ENCODE data around the gene PITX1. TPM values are rescaled to one million over a fixed set of nuclear protein-coding genes. Genes with fewer than 3 reads are reported as not detected.

The PITX1 gene
- total RNA-seq, 1 experiment from 2014 or later, result 31.0 TPM

GRCh38 chr5:135010502-135011354, 23.3 kb downstream of the PITX1 start:
- CTCF ChIA-PET, result no interaction called here
- Histone ChIP-seq H3K9ac (ENCODE audit: low read length) (no peak overlapping the region), H3K79me2 (ENCODE audit: insufficient read depth, low read length) (no peaks in the 10 kb centered on the region), H2AFZ (ENCODE audit: low read depth, low read length, poor library complexity, severe bottlenecking) (no peak overlapping the region), H4K20me1 (ENCODE audit: insufficient read depth) (no peaks in the 10 kb centered on the region), H3K4me1 (ENCODE audit: control insufficient read depth in 1 of 2, insufficient read depth in 2 of 2, low read length in 2 of 2) (no peaks in the 10 kb centered on the region), H3K9me2 (ENCODE audit: insufficient read depth) (no peaks in the 10 kb centered on the region), H3K27ac (ENCODE audit: low read depth, low read length) (no peak overlapping the region), H3K4me2 (ENCODE audit: low read length) (no peak overlapping the region), H3K36me3 (ENCODE audit: control insufficient read depth in 1 of 2, insufficient read depth in 2 of 2, low read length in 2 of 2) (no peaks in the 10 kb centered on the region), H3K4me3 (replicated peaks in 1 of 2; ENCODE audit: low read depth in 1 of 2, low read length in 2 of 2) (no peak overlapping the region), H3K9me3 (ENCODE audit: control insufficient read depth in 1 of 2, insufficient read depth in 1 of 2, low read depth in 1 of 2, low read length in 2 of 2) (no peaks in the 10 kb centered on the region), H3K27me3 (ENCODE audit: insufficient read depth, low read length) (no peaks in the 10 kb centered on the region)
- intact Hi-C loops (cut with micrococcal nuclease), result loop anchor here (1.0 kb wide), 1 partner anchor 181 kb away; no protein-coding TSS in a partner anchor
- no TSS peak for BruUV-seq (replicated peaks)
- RAD21 ChIA-PET (ENCODE audit: low non-redundant PET in 1 of 2, low total read pairs in 2 of 2, uncharacterized antibody in 2 of 2, unreplicated experiment in 2 of 2), result no interaction called here
- DNase-seq (ENCODE audit: low read depth, low spot score) (no peak), ATAC-seq (peak; percentile 58; the same call in 1 of the 2 replicates)
- TF ChIP-seq SP1 (IDR thresholded peaks at IDR 0.05; ENCODE audit: low read depth), result no peak
- no peak for TF ChIP-seq TCF7L2 (IDR thresholded peaks at IDR 0.05; ENCODE audit: borderline replicate concordance, extremely low read depth, insufficient read depth, insufficient read length)
- TF ChIP-seq POLR2A (IDR thresholded peaks at IDR 0.05; ENCODE audit: borderline replicate concordance, extremely low read depth, insufficient read depth, insufficient read length), result no peak
- TF ChIP-seq, protein P1, sequence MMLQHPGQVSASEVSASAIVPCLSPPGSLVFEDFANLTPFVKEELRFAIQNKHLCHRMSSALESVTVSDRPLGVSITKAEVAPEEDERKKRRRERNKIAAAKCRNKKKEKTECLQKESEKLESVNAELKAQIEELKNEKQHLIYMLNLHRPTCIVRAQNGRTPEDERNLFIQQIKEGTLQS (IDR thresholded peaks at IDR 0.05), result no peak
- no peak for TF ChIP-seq EZH2 (IDR thresholded peaks at IDR 0.05)
- peak; percentile 67 for TF ChIP-seq RAD21 (IDR thresholded peaks at IDR 0.05; ENCODE audit: low read depth)
- no peak for TF ChIP-seq EGR1 (IDR thresholded peaks at IDR 0.05; ENCODE audit: low read depth)
- TF ChIP-seq YY1 (IDR thresholded peaks at IDR 0.05; ENCODE audit: extremely low read depth, insufficient replicate concordance, low read depth, low read length), result no peak
- TF ChIP-seq CTCF (IDR thresholded peaks at IDR 0.05 in 2 of 3, conservative IDR thresholded peaks at IDR 0.05 in 1 of 3; ENCODE audit: borderline replicate concordance in 1 of 3, insufficient read depth in 1 of 3, low read depth in 2 of 3, low read length in 2 of 3), result peak; percentile 33 to 58 (median 39); a peak in 5 of 6 replicates
- no peak for TF ChIP-seq POLR2AphosphoS5 (IDR thresholded peaks at IDR 0.05; ENCODE audit: low read depth, low read length)
- no peak for TF ChIP-seq SIN3A (IDR thresholded peaks at IDR 0.05; ENCODE audit: low read depth)
- TF ChIP-seq CEBPB (IDR thresholded peaks at IDR 0.05; ENCODE audit: low read depth), result no peak
- TF ChIP-seq SRF (IDR thresholded peaks at IDR 0.05; ENCODE audit: low read depth), result no peak
- TF ChIP-seq, protein P2, sequence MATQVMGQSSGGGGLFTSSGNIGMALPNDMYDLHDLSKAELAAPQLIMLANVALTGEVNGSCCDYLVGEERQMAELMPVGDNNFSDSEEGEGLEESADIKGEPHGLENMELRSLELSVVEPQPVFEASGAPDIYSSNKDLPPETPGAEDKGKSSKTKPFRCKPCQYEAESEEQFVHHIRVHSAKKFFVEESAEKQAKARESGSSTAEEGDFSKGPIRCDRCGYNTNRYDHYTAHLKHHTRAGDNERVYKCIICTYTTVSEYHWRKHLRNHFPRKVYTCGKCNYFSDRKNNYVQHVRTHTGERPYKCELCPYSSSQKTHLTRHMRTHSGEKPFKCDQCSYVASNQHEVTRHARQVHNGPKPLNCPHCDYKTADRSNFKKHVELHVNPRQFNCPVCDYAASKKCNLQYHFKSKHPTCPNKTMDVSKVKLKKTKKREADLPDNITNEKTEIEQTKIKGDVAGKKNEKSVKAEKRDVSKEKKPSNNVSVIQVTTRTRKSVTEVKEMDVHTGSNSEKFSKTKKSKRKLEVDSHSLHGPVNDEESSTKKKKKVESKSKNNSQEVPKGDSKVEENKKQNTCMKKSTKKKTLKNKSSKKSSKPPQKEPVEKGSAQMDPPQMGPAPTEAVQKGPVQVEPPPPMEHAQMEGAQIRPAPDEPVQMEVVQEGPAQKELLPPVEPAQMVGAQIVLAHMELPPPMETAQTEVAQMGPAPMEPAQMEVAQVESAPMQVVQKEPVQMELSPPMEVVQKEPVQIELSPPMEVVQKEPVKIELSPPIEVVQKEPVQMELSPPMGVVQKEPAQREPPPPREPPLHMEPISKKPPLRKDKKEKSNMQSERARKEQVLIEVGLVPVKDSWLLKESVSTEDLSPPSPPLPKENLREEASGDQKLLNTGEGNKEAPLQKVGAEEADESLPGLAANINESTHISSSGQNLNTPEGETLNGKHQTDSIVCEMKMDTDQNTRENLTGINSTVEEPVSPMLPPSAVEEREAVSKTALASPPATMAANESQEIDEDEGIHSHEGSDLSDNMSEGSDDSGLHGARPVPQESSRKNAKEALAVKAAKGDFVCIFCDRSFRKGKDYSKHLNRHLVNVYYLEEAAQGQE (IDR thresholded peaks at IDR 0.05; ENCODE audit: low read depth), result no peak
- no peak for TF ChIP-seq EZH2phosphoT487 (IDR thresholded peaks at IDR 0.05; ENCODE audit: borderline replicate concordance)
- TF ChIP-seq JUND (IDR thresholded peaks at IDR 0.05), result no peak
- TF ChIP-seq ZFX (IDR thresholded peaks at IDR 0.05), result no peak
- TF ChIP-seq ELF1 (IDR thresholded peaks at IDR 0.05; ENCODE audit: borderline replicate concordance, low read depth), result no peak
- POLR2A ChIA-PET, result no interaction called here
